Liver (tissue), 3 donors: ENCODE results near the gene CAMSAP1.

Experiments used
- RAD21 ChIP-seq, 2 donors: IDR thresholded peaks; 2 replicates each; pipeline ENCODE4 v1.6.1; 2016; ENCODE audit warnings: antibody characterized with exemption in 2 of 2, mild to moderate bottlenecking in 2 of 2
- RXRA ChIP-seq, 2 donors: IDR thresholded peaks; 2 replicates each; pipeline ENCODE4 v1.6.1; 2017 to 2018; ENCODE audit warnings: antibody characterized with exemption in 2 of 2, mild to moderate bottlenecking in 1 of 2
- YY1 ChIP-seq: IDR thresholded peaks from 2 replicates; pipeline ENCODE4 v1.6.1; 2016; ENCODE audit warnings: antibody characterized with exemption, mild to moderate bottlenecking
- TF ChIP-seq, protein P1 (sequence below): fragments of 150-350 bp; IDR thresholded peaks from 2 replicates; pipeline ENCODE4 v1.5.1; 2017; ENCODE audit warnings: improper control_type of control experiment, low read depth, low read length; ENCODE audit not compliant: missing input control
- donor health status: healthy.
- donor health status: healthy.

GRCh38 chr9:135919318-135919890 lies 12.1 kb upstream of the CAMSAP1 start:
- TF ChIP-seq YY1, result no peak
- TF ChIP-seq, protein P1, sequence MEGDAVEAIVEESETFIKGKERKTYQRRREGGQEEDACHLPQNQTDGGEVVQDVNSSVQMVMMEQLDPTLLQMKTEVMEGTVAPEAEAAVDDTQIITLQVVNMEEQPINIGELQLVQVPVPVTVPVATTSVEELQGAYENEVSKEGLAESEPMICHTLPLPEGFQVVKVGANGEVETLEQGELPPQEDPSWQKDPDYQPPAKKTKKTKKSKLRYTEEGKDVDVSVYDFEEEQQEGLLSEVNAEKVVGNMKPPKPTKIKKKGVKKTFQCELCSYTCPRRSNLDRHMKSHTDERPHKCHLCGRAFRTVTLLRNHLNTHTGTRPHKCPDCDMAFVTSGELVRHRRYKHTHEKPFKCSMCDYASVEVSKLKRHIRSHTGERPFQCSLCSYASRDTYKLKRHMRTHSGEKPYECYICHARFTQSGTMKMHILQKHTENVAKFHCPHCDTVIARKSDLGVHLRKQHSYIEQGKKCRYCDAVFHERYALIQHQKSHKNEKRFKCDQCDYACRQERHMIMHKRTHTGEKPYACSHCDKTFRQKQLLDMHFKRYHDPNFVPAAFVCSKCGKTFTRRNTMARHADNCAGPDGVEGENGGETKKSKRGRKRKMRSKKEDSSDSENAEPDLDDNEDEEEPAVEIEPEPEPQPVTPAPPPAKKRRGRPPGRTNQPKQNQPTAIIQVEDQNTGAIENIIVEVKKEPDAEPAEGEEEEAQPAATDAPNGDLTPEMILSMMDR, result no peak
- no peak for TF ChIP-seq RXRA (IDR thresholded peaks at IDR 0.05)
- no peak for TF ChIP-seq RAD21 (IDR thresholded peaks at IDR 0.05)
